GM12878 (cell line): ENCODE measurements around the gene LMOD3. TPM values are rescaled to one million over a fixed set of nuclear protein-coding genes. Genes with fewer than 3 reads are reported as not detected.

Experiments
- ATAC-seq: fragments of 200-7000 bp; cut with Tn5 transposase; 3 replicates; pipeline ENCODE4 v1.9.1; 2020; ENCODE audit warnings: mild to moderate bottlenecking, moderate library complexity
- BruUV-seq: library from RNA; stranded (reverse); fragments of 400-500 nt; replicated peaks from 2 replicates; lab custom pipeline; 2021; lab: Mats Ljungman, UMichigan
- CTCF ChIA-PET: fragments of 300-600 bp; sonication (Branson Sonifier 250); formaldehyde crosslinking; extraction: SDS; loops from one replicate; lab custom pipeline; 2021; ENCODE audit warnings: inconsistent platforms; lab: Yijun Ruan, JAX
- POLR2A ChIA-PET: fragments of 350-600 bp; formaldehyde crosslinking; extraction: SDS; loops from one replicate; lab custom pipeline; 2021; ENCODE audit warnings: inconsistent platforms; lab: Charles Lee
- RAD21 ChIA-PET: fragments of 300-600 bp; sonication (Branson Sonifier 250); formaldehyde crosslinking; loops from one replicate; lab custom pipeline; 2023; ENCODE audit warnings: antibody characterized with exemption; ENCODE audit not compliant: unreplicated experiment; lab: Charles Lee
- SMC1A ChIA-PET: fragments of 300-600 bp; sonication (Branson Sonifier 250); formaldehyde crosslinking; loops from one replicate; lab custom pipeline; 2023; ENCODE audit not compliant: unreplicated experiment, uncharacterized antibody; lab: Charles Lee
- DNase-seq: peaks from one replicate; pipeline ENCODE4 v3.0.0-alpha.2; 2011; ENCODE audit warnings: low read depth, low spot score
- FAIRE-seq: peaks from 3 replicates; lab custom pipeline; 2011; peaks lifted over from hg19 to GRCh38; lab: Jason Lieb, UNC
- H2AFZ ChIP-seq: 2 replicates; pipeline ENCODE4 v1.6.0; 2011; ENCODE audit warnings: low read depth, low read length, control low read depth; ENCODE audit not compliant: control insufficient read depth
- H3K27ac ChIP-seq: 2 replicates; pipeline ENCODE4 v1.5.1; 2011; ENCODE audit warnings: control low read depth; ENCODE audit not compliant: control insufficient read depth, insufficient read depth
- H3K27me3 ChIP-seq, 2 experiments: replicated peaks in 1 of 2; 2 replicates each; pipeline versions ENCODE4 v1.6.0 to v1.6.1; 2011; ENCODE audit warnings: low read length in 1 of 2; ENCODE audit not compliant: control insufficient read depth in 2 of 2, insufficient read depth in 2 of 2
- H3K36me3 ChIP-seq, 2 experiments: 2 replicates each; pipeline ENCODE4 v1.5.1; 2011; ENCODE audit warnings: low read length in 1 of 2; ENCODE audit not compliant: control insufficient read depth in 2 of 2, insufficient read depth in 2 of 2
- H3K4me1 ChIP-seq: 2 replicates; pipeline ENCODE4 v1.6.1; 2011; ENCODE audit warnings: mild to moderate bottlenecking, low read length, moderate library complexity, mixed read lengths; ENCODE audit not compliant: control insufficient read depth, insufficient read depth
- H3K4me2 ChIP-seq: 2 replicates; pipeline ENCODE4 v1.6.0; 2011; ENCODE audit warnings: control low read depth; ENCODE audit not compliant: control insufficient read depth, insufficient read depth
- H3K4me3 ChIP-seq: fragments of 200-600 bp; sonication (generic); 2 replicates; pipeline ENCODE4 v1.5.1; 2016
- H3K79me2 ChIP-seq: 2 replicates; pipeline ENCODE4 v1.6.0; 2011; ENCODE audit warnings: low read length; ENCODE audit not compliant: control insufficient read depth, insufficient read depth
- H3K9ac ChIP-seq: 2 replicates; pipeline ENCODE4 v1.8.0; 2011; ENCODE audit warnings: low read length, control low read depth, mixed read lengths; ENCODE audit not compliant: control insufficient read depth, insufficient read depth
- H3K9me3 ChIP-seq: replicated peaks from 3 replicates; pipeline ENCODE4 v1.5.1; 2011; ENCODE audit warnings: mild to moderate bottlenecking, low read length; ENCODE audit not compliant: control insufficient read depth, insufficient read depth
- H4K20me1 ChIP-seq: 2 replicates; pipeline ENCODE4 v1.6.0; 2011; ENCODE audit not compliant: control insufficient read depth, insufficient read depth
- CBX5 ChIP-seq: sonication (generic); IDR thresholded peaks from 2 replicates; pipeline ENCODE4 v1.6.1; 2016; ENCODE audit warnings: low read depth, moderate library complexity, mild to moderate bottlenecking, inconsistent platforms
- CHD4 ChIP-seq: fragments of 200-600 bp; sonication (generic); IDR thresholded peaks from 2 replicates; pipeline ENCODE4 v1.6.1; 2016; ENCODE audit warnings: mild to moderate bottlenecking
- EZH2 ChIP-seq: IDR thresholded peaks from 2 replicates; pipeline ENCODE4 v1.6.1; 2012; ENCODE audit warnings: low read depth, mild to moderate bottlenecking, control low read depth, inconsistent platforms, low read length, borderline replicate concordance; ENCODE audit not compliant: control insufficient read depth
- HDAC6 ChIP-seq: fragments of 200-600 bp; sonication (generic); IDR thresholded peaks from one replicate; pipeline ENCODE4 v1.8.0; 2017; ENCODE audit warnings: antibody characterized with exemption; ENCODE audit not compliant: unreplicated experiment
- IRF4 ChIP-seq: IDR thresholded peaks from 2 replicates; pipeline ENCODE4 v1.6.1; 2011; ENCODE audit warnings: low read depth, low read length
- PML ChIP-seq: IDR thresholded peaks from 2 replicates; pipeline ENCODE4 v1.6.1; 2012; ENCODE audit warnings: low read length, inconsistent platforms
- POLR2AphosphoS5 ChIP-seq: IDR thresholded peaks from 2 replicates; pipeline ENCODE4 v1.6.1; 2011; ENCODE audit warnings: mild to moderate bottlenecking, low read length, inconsistent platforms
- PRDM15 ChIP-seq: fragments of 450-650 bp; formaldehyde crosslinking; IDR thresholded peaks from 2 replicates; pipeline ENCODE4 v1.4.0; 2020; ENCODE audit warnings: mild to moderate bottlenecking, moderate library complexity
- SP1 ChIP-seq: IDR thresholded peaks from one replicate; pipeline ENCODE4 v1.6.1; 2011; ENCODE audit warnings: low read depth, low read length
- SRF ChIP-seq, 2 experiments: IDR thresholded peaks; 2 replicates each; pipeline ENCODE4 v1.6.1; 2011; ENCODE audit warnings: low read depth in 2 of 2, low read length in 2 of 2, mild to moderate bottlenecking in 1 of 2, moderate library complexity in 1 of 2
- TARDBP ChIP-seq: IDR thresholded peaks from 2 replicates; pipeline ENCODE4 v1.6.1; 2016; ENCODE audit warnings: borderline replicate concordance
- YBX1 ChIP-seq: fragments of 450-650 bp; IDR thresholded peaks from 2 replicates; pipeline ENCODE4 v1.6.1; 2016; ENCODE audit warnings: antibody characterized with exemption
- ZBED1 ChIP-seq: IDR thresholded peaks from 2 replicates; pipeline ENCODE4 v1.6.1; 2016; ENCODE audit warnings: borderline replicate concordance
- ZBTB11 ChIP-seq: fragments of 450-650 bp; formaldehyde crosslinking; IDR thresholded peaks from 2 replicates; pipeline ENCODE4 v1.5.0; 2022; ENCODE audit warnings: mild to moderate bottlenecking, missing genetic modification characterization
- ZNF384 ChIP-seq: IDR thresholded peaks from 2 replicates; pipeline ENCODE4 v1.6.1; 2012; ENCODE audit warnings: low read depth, mild to moderate bottlenecking, low read length, improper control_type of control experiment, borderline replicate concordance
- in situ Hi-C: fragments of 300-500 bp; cut with MboI; formaldehyde crosslinking; loops from 9 replicates; pipeline ENCODE4 v1.14.3; 2018; ENCODE audit warnings: mixed read lengths
- intact Hi-C: fragments of 100-400 bp; cut with micrococcal nuclease; formaldehyde crosslinking; loops from one replicate; pipeline ENCODE4 v1.14.2; 2022; ENCODE audit not compliant: unreplicated experiment
- polyA plus RNA-seq, 11 experiments: library from polyadenylated mRNA; depleted of rRNA in 4 of 11; unstranded in 6 of 11; stranded (reverse) in 5 of 11; fragments of >200 nt; fragmentation: Nextera tagmentation in 4 of 11; fragmentation: Illumina TruSeq in 1 of 11; extraction: Ambion mirVana in 4 of 11; extraction: Trizol in 1 of 11; gene quantifications; 1 replicate in 1 of 11; 2 replicates in 10 of 11; pipeline versions ENCODE4 v1.2.1 to v1.2.3, GENCODE V29; 2011 to 2016; ENCODE audit warnings: inconsistent platforms in 2 of 11, missing spikeins in 2 of 11, low read depth in 1 of 11
- total RNA-seq, 4 experiments: library from RNA; depleted of rRNA in 3 of 4; stranded (reverse); fragments of >200 nt in 3 of 4; fragmentation: Illumina TruSeq in 1 of 4; extraction: Trizol in 1 of 4; gene quantifications; 2 replicates each; pipeline versions ENCODE4 v1.2.1 to v1.2.3, GENCODE V29; 2013 to 2021
- TF ChIP-seq, protein P1 (sequence below): IDR thresholded peaks from 2 replicates; pipeline ENCODE4 v1.6.1; 2012; ENCODE audit warnings: low read length, inconsistent platforms

LMOD3 gene
- total and polyA plus RNA-seq, 10 of the 15 experiments (the other 5 are each of a cell fraction or from before 2014, with no cell fraction given), result 0.04 to 0.20 (median 0.09) TPM; not detected in 1

DNA sequence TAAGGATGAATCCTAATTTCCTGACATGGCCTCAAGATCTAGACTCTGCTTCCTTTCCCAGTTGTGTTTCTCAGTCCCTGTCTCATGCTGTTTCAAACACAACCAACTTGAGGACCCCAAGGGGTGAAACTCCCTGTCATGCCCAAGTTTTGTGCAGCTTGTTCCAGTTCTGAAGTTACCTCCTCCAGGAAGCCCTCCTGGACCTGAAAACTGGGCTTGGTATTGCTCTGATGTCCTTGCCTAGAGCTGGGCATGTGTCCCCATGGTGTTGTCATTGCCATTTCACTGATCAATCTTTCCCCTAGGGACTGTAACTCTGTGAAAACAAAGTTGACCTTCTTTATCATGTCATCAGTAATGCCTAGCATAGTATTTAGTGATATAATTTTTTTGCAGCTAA lies 6.1 kb upstream of the LMOD3 start:
- in situ Hi-C loops (loop anchor here (10.0 kb wide), 1 partner anchor 546 kb away; no protein-coding TSS in a partner anchor), intact Hi-C loops (loop anchor here (10.0 kb wide), 1 partner anchor 816 kb away; no protein-coding TSS in a partner anchor)
- POLR2A ChIA-PET, result interaction anchor here (0.6 kb wide), 1 partner anchor 11 kb away, joined by 3 read pairs; no protein-coding TSS in a partner anchor
- CTCF ChIA-PET, result interaction anchor here (0.6 to 2.1 kb wide), 3 partner anchors 9 to 595 kb away, joined by 3 to 7 read pairs (median 3); no protein-coding TSS in a partner anchor
- Histone ChIP-seq H3K27ac (no peak overlapping the region), H3K4me2 (no peak overlapping the region), H3K4me1 (no peaks in the 10 kb centered on the region), H3K79me2 (no peaks in the 10 kb centered on the region), H4K20me1 (no peaks in the 10 kb centered on the region), H3K36me3 (no peaks in the 10 kb centered on the region), H3K9ac (no peak overlapping the region), H2AFZ (no peak overlapping the region), H3K27me3 (no peaks in the 10 kb centered on the region; a peak in 1 of 4 replicates), H3K9me3 (no peaks in the 10 kb centered on the region), H3K4me3 (no peak overlapping the region)
- no peak for DNase-seq
- no peak for FAIRE-seq
- ATAC-seq, result no peak
- RAD21 ChIA-PET, result interaction anchor here (2.0 kb wide), 1 partner anchor 33 kb away, joined by 6 read pairs; no protein-coding TSS in a partner anchor
- SMC1A ChIA-PET, result interaction anchor here (0.9 to 3.2 kb wide), 6 partner anchors 8 to 194 kb away, joined by 3 to 14 read pairs (median 4); no protein-coding TSS in a partner anchor
- no TSS peak for BruUV-seq
- no peak for TF ChIP-seq SP1
- no peak for TF ChIP-seq EZH2
- no peak for TF ChIP-seq IRF4
- no peak for TF ChIP-seq PRDM15
- TF ChIP-seq, protein P1, sequence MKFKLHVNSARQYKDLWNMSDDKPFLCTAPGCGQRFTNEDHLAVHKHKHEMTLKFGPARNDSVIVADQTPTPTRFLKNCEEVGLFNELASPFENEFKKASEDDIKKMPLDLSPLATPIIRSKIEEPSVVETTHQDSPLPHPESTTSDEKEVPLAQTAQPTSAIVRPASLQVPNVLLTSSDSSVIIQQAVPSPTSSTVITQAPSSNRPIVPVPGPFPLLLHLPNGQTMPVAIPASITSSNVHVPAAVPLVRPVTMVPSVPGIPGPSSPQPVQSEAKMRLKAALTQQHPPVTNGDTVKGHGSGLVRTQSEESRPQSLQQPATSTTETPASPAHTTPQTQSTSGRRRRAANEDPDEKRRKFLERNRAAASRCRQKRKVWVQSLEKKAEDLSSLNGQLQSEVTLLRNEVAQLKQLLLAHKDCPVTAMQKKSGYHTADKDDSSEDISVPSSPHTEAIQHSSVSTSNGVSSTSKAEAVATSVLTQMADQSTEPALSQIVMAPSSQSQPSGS, result no peak
- no peak for TF ChIP-seq HDAC6
- no peak for TF ChIP-seq SRF (IDR thresholded peaks at IDR 0.05; ENCODE audit: low read depth in 2 of 2, low read length in 2 of 2)
- no peak for TF ChIP-seq CHD4
- TF ChIP-seq CBX5, result no peak
- no peak for TF ChIP-seq TARDBP
- no peak for TF ChIP-seq PML
- no peak for TF ChIP-seq ZNF384
- no peak for TF ChIP-seq ZBTB11
- no peak for TF ChIP-seq ZBED1
- TF ChIP-seq YBX1, result no peak
- TF ChIP-seq POLR2AphosphoS5, result no peak
